Measurements from ENCODE around the gene COL1A1.

COL1A1 gene

DNA sequence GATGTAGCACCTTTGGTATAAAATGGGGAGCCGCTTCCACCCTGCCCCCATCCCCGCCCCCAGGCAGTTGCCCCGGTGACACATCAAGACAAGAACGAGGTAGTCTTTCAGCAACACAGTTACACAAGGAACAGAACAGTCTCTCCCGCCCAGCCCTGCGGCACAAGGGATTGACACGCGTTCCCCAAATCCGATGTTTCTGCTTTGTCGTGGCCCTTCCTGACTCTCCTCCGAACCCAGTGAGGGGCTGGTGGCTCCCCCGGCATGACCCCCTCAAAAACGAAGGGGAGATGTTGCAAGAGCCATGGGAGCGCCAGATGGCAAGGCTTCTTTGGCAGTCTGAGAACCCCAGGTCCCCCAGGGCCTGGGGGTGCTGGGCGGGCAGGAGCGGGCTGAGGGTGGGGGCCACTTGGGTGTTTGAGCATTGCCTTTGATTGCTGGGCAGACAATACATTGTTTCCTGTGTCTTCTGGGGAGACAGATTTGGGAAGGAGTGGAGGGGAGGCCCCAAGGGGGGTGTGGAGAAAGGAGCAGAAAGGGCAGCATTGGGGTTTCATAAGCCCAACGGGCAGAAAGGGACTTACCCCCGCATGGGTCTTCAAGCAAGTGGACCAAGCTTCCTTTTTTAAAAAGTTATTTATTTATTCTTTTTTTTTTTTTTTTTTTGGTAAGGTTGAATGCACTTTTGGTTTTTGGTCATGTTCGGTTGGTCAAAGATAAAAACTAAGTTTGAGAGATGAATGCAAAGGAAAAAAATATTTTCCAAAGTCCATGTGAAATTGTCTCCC, 16.6 kb downstream of the COL1A1 start:
- TF ChIP-seq CTCF (IDR thresholded peaks at IDR 0.05): no peak
- no peak overlapping the region for H3K4me3 ChIP-seq
- DNase-seq (ENCODE audit: low spot score): peak; percentile 93
- H3K27ac ChIP-seq: peak overlapping the region; percentile 92 to 97

GRCh38 chr17:50184064-50184463, 17.4 kb downstream of the COL1A1 start:
- DNase-seq (ENCODE audit: low spot score): no peak
- H3K4me3 ChIP-seq: peak overlapping the region; percentile 26
- H3K27ac ChIP-seq: peak overlapping the region; percentile 92 to 97
- TF ChIP-seq CTCF (IDR thresholded peaks at IDR 0.05): no peak

DNA sequence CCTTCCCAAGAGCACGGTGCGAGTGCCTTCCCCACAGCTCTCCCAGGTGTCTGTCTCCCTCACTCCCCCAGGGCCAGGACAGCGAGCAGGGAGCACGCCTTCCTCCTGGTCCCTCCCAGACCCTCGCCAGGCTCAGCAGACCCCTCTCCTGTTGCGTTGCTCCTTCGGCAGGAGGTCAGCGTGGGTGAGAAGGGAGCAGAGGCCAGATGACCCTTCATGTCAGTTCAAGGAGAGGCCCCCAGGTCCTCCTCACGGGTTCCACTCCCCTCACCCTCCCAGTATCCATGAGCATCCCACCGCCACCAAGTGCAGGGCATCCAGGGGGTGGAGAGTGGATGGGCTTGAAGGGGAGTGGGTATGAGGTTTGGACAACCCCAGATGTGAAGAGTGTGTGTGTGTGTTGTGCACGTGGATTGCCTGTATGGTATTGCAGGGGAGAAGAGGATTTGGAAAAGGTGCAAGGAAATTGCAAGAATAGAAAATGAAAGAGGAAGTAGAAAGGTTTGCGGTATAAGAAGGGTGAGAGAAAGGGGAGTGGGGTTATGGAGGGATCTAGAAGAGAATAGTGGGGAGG, 17.9 kb downstream of the COL1A1 start:
- Histone ChIP-seq H3K4me3 (peak overlapping the region; percentile 26), H3K27ac (peak overlapping the region; percentile 92 to 97)
- TF ChIP-seq CTCF (IDR thresholded peaks at IDR 0.05): no peak
- no peak for DNase-seq (ENCODE audit: low spot score)

- DNase-seq (ENCODE audit: low spot score): no peak
- peak overlapping the region; percentile 92 to 97 for H3K27ac ChIP-seq
- H3K4me3 ChIP-seq: no peak overlapping the region
- no peak for TF ChIP-seq CTCF (IDR thresholded peaks at IDR 0.05)
Measured at GRCh38 chr17:50182783-50183420, 18.5 kb downstream of the COL1A1 start.

- H3K4me3 ChIP-seq: no peak overlapping the region
- H3K27ac ChIP-seq: peak overlapping the region; percentile 65 to 92
- TF ChIP-seq CTCF (IDR thresholded peaks at IDR 0.05): no peak
- DNase-seq (ENCODE audit: low spot score): no peak
Measured at GRCh38 chr17:50181591-50182560, 19.6 kb downstream of the COL1A1 start.

- Histone ChIP-seq H3K27ac (peak overlapping the region in 1 of 2 donors; percentile 65), H3K4me3 (no peak overlapping the region)
Measured at GRCh38 chr17:50181144-50181543, 20.3 kb downstream of the COL1A1 start.

More at GRCh38 chr17:50181144-50181543, 20.3 kb downstream of the COL1A1 start:
- no peak for DNase-seq (ENCODE audit: low spot score)
- no peak for TF ChIP-seq CTCF (IDR thresholded peaks at IDR 0.05)

Data from coronary artery (tissue), 2 donors.